Neural cell (in vitro differentiated cells): ENCODE results near the gene CTR9. TPM values are rescaled to one million over a fixed set of nuclear protein-coding genes. Genes with fewer than 3 reads are reported as not detected.

ENCODE experiments used
- H2AFZ ChIP-seq: fragments of 200-600, 300-800 bp; sonication (generic), shearing (Covaris generic); 2 replicates; pipeline ENCODE4 v1.6.0; 2014; ENCODE audit warnings: low read depth, mild to moderate bottlenecking, antibody characterized with exemption, low read length, moderate library complexity
- H3F3A ChIP-seq: fragments of 200-600 bp; shearing (Covaris generic); 2 replicates; pipeline ENCODE4 v1.6.1; 2016; ENCODE audit warnings: mild to moderate bottlenecking, moderate library complexity, mixed read lengths, antibody characterized with exemption, low read length; ENCODE audit not compliant: insufficient read depth, poor library complexity, severe bottlenecking
- H3K27ac ChIP-seq: fragments of 200-600, 300-800 bp; sonication (generic), shearing (Covaris generic); 2 replicates; pipeline ENCODE4 v1.5.1; 2014; ENCODE audit warnings: mild to moderate bottlenecking, low read length, moderate library complexity
- H3K27me3 ChIP-seq: fragments of 300-800, 200-600 bp; sonication (generic), shearing (Covaris generic); 2 replicates; pipeline ENCODE4 v1.6.0; 2014; ENCODE audit warnings: mild to moderate bottlenecking, low read depth, low read length, moderate library complexity; ENCODE audit not compliant: insufficient read depth
- H3K36me3 ChIP-seq: fragments of 300-800, 200-600 bp; sonication (generic), shearing (Covaris generic); 2 replicates; pipeline ENCODE4 v1.5.1; 2014; ENCODE audit warnings: mild to moderate bottlenecking, antibody characterized with exemption, low read length, moderate library complexity; ENCODE audit not compliant: insufficient read depth
- H3K4me2 ChIP-seq: fragments of 300-800, 200-600 bp; sonication (generic), shearing (Covaris generic); 2 replicates; pipeline ENCODE4 v1.6.0; 2014; ENCODE audit warnings: mild to moderate bottlenecking, low read length
- H3K4me3 ChIP-seq: fragments of 300-800, 200-600 bp; sonication (generic), shearing (Covaris generic); 2 replicates; pipeline ENCODE4 v1.5.1; 2014; ENCODE audit warnings: mild to moderate bottlenecking, low read length, moderate library complexity
- H3K79me2 ChIP-seq: fragments of 200-600 bp; shearing (Covaris generic); replicated peaks from 2 replicates; pipeline ENCODE4 v1.6.0; 2014; ENCODE audit warnings: mild to moderate bottlenecking, low read length, moderate library complexity; ENCODE audit not compliant: insufficient read depth
- H3K9ac ChIP-seq: fragments of 300-800, 200-600 bp; sonication (generic), shearing (Covaris generic); 2 replicates; pipeline ENCODE4 v1.6.1; 2016; ENCODE audit warnings: mild to moderate bottlenecking, low read length, mixed read lengths
- H3K9me2 ChIP-seq: fragments of 200-600 bp; shearing (Covaris generic); 2 replicates; pipeline ENCODE4 v1.6.1; 2016; ENCODE audit warnings: mild to moderate bottlenecking, low read length, mixed read lengths; ENCODE audit not compliant: insufficient read depth
- H3K9me3 ChIP-seq: fragments of 200-600, 300-800 bp; sonication (generic), shearing (Covaris generic); 2 replicates; pipeline ENCODE4 v1.6.1; 2016; ENCODE audit warnings: mild to moderate bottlenecking, mixed run types, low read length, moderate library complexity, mixed read lengths
- H4K20me1 ChIP-seq: fragments of 200-600 bp; shearing (Covaris generic); 2 replicates; pipeline ENCODE4 v1.6.1; 2016; ENCODE audit warnings: mild to moderate bottlenecking, mixed run types; ENCODE audit not compliant: insufficient read depth
- EP300 ChIP-seq: fragments of 450-650 bp; conservative IDR thresholded peaks from 2 replicates; pipeline ENCODE4 v1.6.1; 2014; ENCODE audit warnings: antibody characterized with exemption, mild to moderate bottlenecking, moderate library complexity; ENCODE audit not compliant: poor library complexity, severe bottlenecking
- EZH2 ChIP-seq: fragments of 200-600, 300-800 bp; shearing (Covaris generic), sonication (generic); IDR thresholded peaks from 2 replicates; pipeline ENCODE4 v1.6.1; 2014; ENCODE audit warnings: antibody characterized with exemption, low read length, borderline replicate concordance, mild to moderate bottlenecking; ENCODE audit not compliant: insufficient read depth, poor library complexity, severe bottlenecking
- MXI1 ChIP-seq: fragments of 450-650 bp; conservative IDR thresholded peaks from 2 replicates; pipeline ENCODE4 v1.6.1; 2014; ENCODE audit warnings: antibody characterized with exemption, mild to moderate bottlenecking; ENCODE audit not compliant: poor library complexity, severe bottlenecking
- POLR2AphosphoS5 ChIP-seq: IDR thresholded peaks from 2 replicates; pipeline ENCODE4 v1.6.1; 2012
- RAD21 ChIP-seq: fragments of 450-650 bp; conservative IDR thresholded peaks from 2 replicates; pipeline ENCODE4 v1.6.1; 2014; ENCODE audit warnings: antibody characterized with exemption, mild to moderate bottlenecking, moderate library complexity
- SMC3 ChIP-seq: fragments of 450-650 bp; conservative IDR thresholded peaks from 2 replicates; pipeline ENCODE4 v1.6.1; 2014; ENCODE audit warnings: antibody characterized with exemption, mild to moderate bottlenecking, moderate library complexity; ENCODE audit not compliant: poor library complexity
- TAF1 ChIP-seq: IDR thresholded peaks from 2 replicates; pipeline ENCODE4 v1.6.1; 2012; ENCODE audit warnings: low read depth
- polyA plus RNA-seq: library from polyadenylated mRNA; depleted of rRNA; stranded (reverse); fragments of >200 nt; gene quantifications from 2 replicates; pipeline ENCODE4 v1.2.3, GENCODE V29; 2014
- TF ChIP-seq, protein P1 (sequence below): fragments of 450-650 bp; IDR thresholded peaks from 2 replicates; pipeline ENCODE4 v1.5.1; 2014; ENCODE audit warnings: antibody characterized with exemption, mild to moderate bottlenecking, moderate library complexity; ENCODE audit not compliant: poor library complexity, severe bottlenecking
- TF ChIP-seq, protein P2 (sequence below): IDR thresholded peaks from 2 replicates; pipeline ENCODE4 v1.6.1; 2012; ENCODE audit warnings: borderline replicate concordance

The CTR9 gene
- polyA plus RNA-seq, 1 donor from 2014 or later = 24.1 TPM

DNA sequence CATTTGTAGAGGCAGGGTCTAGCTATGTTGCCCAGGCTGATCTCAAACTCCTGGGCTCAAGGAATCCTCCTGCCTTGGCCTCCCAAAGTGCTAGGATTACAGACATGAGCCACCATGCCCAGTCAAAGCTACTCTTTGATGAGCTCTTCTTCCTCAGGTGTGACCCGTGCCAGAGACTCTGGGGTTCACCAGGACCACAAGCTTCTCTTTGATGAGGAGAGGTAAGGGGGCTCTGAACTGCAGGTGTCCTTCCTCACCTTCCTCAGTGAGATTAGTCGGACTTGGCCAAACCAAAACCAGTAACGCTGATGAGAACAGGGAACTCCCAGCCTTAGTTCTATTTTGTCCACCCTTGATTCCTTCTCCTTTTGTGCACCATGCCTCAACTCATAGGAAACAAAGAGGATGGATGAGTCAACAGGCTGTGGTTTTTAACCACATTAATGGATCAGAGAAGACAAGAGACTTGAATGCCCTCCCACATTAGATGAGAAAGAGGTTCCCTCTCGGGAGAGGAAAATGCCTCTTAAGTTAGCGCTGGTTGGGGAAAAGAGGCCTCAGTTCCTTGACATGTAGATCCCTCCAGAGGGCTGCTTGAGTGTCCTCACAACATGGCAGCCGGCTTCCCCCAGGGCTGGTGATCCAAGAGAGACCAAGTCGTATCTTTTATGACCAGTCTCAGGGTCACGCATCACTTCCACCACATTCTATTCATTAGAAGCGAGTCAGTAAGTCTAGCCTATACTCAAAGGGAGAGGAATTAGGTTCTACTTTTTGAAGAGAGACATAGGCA is 25.7 kb upstream of the CTR9 start:
- Histone ChIP-seq H3K79me2 (no peaks in the 10 kb centered on the region), H3K36me3 (no peaks in the 10 kb centered on the region), H3K27ac (no peak overlapping the region), H3F3A (no peaks in the 10 kb centered on the region), H4K20me1 (no peaks in the 10 kb centered on the region), H3K4me2 (no peak overlapping the region), H3K9ac (no peak overlapping the region), H3K9me3 (no peaks in the 10 kb centered on the region), H3K9me2 (no peaks in the 10 kb centered on the region), H3K4me3 (no peak overlapping the region), H2AFZ (no peak overlapping the region), H3K27me3 (no peaks in the 10 kb centered on the region)
- TF ChIP-seq, protein P1, sequence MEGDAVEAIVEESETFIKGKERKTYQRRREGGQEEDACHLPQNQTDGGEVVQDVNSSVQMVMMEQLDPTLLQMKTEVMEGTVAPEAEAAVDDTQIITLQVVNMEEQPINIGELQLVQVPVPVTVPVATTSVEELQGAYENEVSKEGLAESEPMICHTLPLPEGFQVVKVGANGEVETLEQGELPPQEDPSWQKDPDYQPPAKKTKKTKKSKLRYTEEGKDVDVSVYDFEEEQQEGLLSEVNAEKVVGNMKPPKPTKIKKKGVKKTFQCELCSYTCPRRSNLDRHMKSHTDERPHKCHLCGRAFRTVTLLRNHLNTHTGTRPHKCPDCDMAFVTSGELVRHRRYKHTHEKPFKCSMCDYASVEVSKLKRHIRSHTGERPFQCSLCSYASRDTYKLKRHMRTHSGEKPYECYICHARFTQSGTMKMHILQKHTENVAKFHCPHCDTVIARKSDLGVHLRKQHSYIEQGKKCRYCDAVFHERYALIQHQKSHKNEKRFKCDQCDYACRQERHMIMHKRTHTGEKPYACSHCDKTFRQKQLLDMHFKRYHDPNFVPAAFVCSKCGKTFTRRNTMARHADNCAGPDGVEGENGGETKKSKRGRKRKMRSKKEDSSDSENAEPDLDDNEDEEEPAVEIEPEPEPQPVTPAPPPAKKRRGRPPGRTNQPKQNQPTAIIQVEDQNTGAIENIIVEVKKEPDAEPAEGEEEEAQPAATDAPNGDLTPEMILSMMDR = no peak
- TF ChIP-seq TAF1 (no peak), EP300 (no peak), SMC3 (no peak), EZH2 (no peak), RAD21 (no peak), POLR2AphosphoS5 (no peak), MXI1 (no peak)
- TF ChIP-seq, protein P2, sequence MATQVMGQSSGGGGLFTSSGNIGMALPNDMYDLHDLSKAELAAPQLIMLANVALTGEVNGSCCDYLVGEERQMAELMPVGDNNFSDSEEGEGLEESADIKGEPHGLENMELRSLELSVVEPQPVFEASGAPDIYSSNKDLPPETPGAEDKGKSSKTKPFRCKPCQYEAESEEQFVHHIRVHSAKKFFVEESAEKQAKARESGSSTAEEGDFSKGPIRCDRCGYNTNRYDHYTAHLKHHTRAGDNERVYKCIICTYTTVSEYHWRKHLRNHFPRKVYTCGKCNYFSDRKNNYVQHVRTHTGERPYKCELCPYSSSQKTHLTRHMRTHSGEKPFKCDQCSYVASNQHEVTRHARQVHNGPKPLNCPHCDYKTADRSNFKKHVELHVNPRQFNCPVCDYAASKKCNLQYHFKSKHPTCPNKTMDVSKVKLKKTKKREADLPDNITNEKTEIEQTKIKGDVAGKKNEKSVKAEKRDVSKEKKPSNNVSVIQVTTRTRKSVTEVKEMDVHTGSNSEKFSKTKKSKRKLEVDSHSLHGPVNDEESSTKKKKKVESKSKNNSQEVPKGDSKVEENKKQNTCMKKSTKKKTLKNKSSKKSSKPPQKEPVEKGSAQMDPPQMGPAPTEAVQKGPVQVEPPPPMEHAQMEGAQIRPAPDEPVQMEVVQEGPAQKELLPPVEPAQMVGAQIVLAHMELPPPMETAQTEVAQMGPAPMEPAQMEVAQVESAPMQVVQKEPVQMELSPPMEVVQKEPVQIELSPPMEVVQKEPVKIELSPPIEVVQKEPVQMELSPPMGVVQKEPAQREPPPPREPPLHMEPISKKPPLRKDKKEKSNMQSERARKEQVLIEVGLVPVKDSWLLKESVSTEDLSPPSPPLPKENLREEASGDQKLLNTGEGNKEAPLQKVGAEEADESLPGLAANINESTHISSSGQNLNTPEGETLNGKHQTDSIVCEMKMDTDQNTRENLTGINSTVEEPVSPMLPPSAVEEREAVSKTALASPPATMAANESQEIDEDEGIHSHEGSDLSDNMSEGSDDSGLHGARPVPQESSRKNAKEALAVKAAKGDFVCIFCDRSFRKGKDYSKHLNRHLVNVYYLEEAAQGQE = no peak

DNA sequence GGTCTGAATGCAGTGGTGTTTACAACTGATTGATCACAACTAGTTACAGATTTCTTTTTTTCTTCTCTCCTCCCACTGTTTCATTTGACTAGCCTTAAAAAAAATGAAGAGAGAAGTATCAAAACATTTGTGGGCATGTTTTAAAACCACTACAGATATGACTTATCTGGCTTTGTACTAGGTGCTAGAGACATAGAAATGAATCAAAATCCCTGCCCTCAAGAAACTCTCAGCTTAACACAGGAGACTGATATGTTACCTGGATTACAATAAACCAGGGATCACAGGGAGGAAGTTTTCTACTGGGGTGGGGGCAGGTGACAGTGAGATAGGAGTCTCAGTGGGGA is 25.2 kb upstream of the CTR9 start:
- TF ChIP-seq EZH2 = no peak
- TF ChIP-seq SMC3 = no peak
- TF ChIP-seq RAD21 = no peak
- TF ChIP-seq EP300 = no peak
- no peak for TF ChIP-seq TAF1
- H3K4me2 ChIP-seq = no peak overlapping the region

More for the DNA sequence above, 25.2 kb upstream of the CTR9 start:
- Histone ChIP-seq H2AFZ (no peak overlapping the region), H4K20me1 (no peaks in the 10 kb centered on the region), H3K4me3 (no peak overlapping the region), H3K36me3 (no peaks in the 10 kb centered on the region), H3K9me3 (no peaks in the 10 kb centered on the region), H3K79me2 (no peaks in the 10 kb centered on the region), H3K27ac (no peak overlapping the region), H3K27me3 (no peaks in the 10 kb centered on the region), H3K9ac (no peak overlapping the region), H3F3A (no peaks in the 10 kb centered on the region), H3K9me2 (no peaks in the 10 kb centered on the region)
